Neural crest cell (in vitro differentiated cells): ENCODE data around the gene CASK. TPM values are rescaled to one million over a fixed set of nuclear protein-coding genes. Genes with fewer than 3 reads are reported as not detected.

Experiments
- DNase-seq: peaks from one replicate; pipeline ENCODE4 v3.0.0; 2021; ENCODE audit warnings: low read depth, mixed read lengths, low spot score
- H3K27ac Mint-ChIP-seq: one replicate; pipeline ENCODE4 v1.8.0; 2021; ENCODE audit warnings: mild to moderate bottlenecking, mixed read lengths; ENCODE audit not compliant: unreplicated experiment
- H3K27me3 Mint-ChIP-seq: 2 replicates; pipeline ENCODE4 v1.8.0; 2021; ENCODE audit warnings: low read depth, mild to moderate bottlenecking, mixed read lengths
- H3K36me3 Mint-ChIP-seq: 2 replicates; pipeline ENCODE4 v1.8.0; 2021; ENCODE audit warnings: low read depth, mild to moderate bottlenecking, mixed read lengths
- H3K4me1 Mint-ChIP-seq: 2 replicates; pipeline ENCODE4 v1.8.0; 2021; ENCODE audit warnings: mixed read lengths
- H3K4me3 Mint-ChIP-seq: one replicate; pipeline ENCODE4 v1.8.0; 2021; ENCODE audit warnings: mild to moderate bottlenecking, mixed read lengths
- H3K9me3 Mint-ChIP-seq: 2 replicates; pipeline ENCODE4 v1.8.0; 2021; ENCODE audit warnings: mixed read lengths
- total RNA-seq: library from RNA; stranded (reverse); gene quantifications from 2 replicates; pipeline ENCODE4 v1.2.1, GENCODE V29; 2021
- TF ChIP-seq, protein P1 (sequence below): fragments of 200-600 bp; sonication (generic); conservative IDR thresholded peaks from 2 replicates; pipeline ENCODE4 v1.5.0; 2021; ENCODE audit warnings: antibody characterized with exemption, mild to moderate bottlenecking

Gene CASK
- total RNA-seq, 1 donor from 2014 or later = 57.8 TPM

DNA sequence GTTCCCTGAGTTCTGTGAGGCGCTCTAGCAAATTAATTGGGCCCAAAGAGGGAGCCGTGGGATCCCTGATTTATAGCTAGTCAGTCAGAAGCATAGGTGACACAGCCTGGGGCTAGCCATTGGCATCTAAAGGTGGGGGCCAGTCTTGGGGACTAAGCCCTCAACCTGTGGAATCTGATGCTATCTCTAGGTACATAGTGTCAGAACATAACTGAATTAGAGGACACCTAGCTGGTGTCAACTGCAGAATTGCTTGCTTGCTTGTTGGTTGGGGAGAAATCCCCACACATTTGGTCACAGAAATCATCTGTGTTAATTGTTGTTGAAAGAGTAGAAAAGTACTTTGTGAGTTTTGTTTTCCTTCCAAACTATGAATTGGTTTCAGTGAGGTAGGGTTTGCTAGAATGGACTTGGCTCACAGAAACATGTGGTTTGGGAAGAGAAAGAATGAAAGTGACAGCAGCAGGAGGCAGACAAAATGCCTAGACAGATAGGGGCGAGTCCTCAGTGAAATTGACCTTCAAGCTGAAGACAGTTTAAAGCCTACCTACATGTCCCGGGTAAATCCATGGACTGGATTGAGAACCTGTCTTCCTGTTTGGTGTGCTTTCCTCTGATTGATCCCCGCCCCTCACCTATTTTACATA, 212.2 kb downstream of the CASK start:
- Mint-ChIP-seq H3K9me3 (no peaks in the 10 kb centered on the region), H3K27ac (no peak overlapping the region), H3K27me3 (no peaks in the 10 kb centered on the region), H3K36me3 (peaks cover 12% of the 10 kb centered on the region), H3K4me3 (no peak overlapping the region), H3K4me1 (peaks cover 5% of the 10 kb centered on the region)
- TF ChIP-seq, protein P1, sequence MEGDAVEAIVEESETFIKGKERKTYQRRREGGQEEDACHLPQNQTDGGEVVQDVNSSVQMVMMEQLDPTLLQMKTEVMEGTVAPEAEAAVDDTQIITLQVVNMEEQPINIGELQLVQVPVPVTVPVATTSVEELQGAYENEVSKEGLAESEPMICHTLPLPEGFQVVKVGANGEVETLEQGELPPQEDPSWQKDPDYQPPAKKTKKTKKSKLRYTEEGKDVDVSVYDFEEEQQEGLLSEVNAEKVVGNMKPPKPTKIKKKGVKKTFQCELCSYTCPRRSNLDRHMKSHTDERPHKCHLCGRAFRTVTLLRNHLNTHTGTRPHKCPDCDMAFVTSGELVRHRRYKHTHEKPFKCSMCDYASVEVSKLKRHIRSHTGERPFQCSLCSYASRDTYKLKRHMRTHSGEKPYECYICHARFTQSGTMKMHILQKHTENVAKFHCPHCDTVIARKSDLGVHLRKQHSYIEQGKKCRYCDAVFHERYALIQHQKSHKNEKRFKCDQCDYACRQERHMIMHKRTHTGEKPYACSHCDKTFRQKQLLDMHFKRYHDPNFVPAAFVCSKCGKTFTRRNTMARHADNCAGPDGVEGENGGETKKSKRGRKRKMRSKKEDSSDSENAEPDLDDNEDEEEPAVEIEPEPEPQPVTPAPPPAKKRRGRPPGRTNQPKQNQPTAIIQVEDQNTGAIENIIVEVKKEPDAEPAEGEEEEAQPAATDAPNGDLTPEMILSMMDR = no peak
- DNase-seq = no peak

DNA sequence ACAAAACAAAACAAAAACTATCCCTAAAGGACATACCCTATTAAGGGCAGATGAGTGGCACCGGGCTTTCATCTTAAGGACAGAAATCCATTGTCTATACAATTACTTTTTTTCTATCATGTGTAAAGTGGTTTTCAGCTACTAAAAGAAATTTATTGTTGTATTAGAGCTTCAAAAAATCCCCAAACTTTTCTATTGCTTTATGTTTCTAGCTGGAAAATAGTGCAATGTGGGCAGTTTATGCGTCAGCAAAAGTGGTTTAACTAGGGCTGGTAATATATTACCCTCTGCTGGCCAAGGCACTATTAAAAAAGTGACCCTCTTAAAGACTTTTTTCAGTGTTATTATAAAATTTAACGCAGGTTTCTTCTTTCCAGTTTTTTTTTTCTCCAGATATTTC, 214.9 kb downstream of the CASK start:
- H3K4me3 Mint-ChIP-seq = no peak overlapping the region
- H3K27ac Mint-ChIP-seq = no peak overlapping the region
- H3K36me3 Mint-ChIP-seq = peaks cover 4% of the 10 kb centered on the region
- DNase-seq = no peak
- TF ChIP-seq, protein P1 = no peak
- no peaks in the 10 kb centered on the region for H3K9me3 Mint-ChIP-seq
- H3K27me3 Mint-ChIP-seq = no peaks in the 10 kb centered on the region
- peaks cover 12% of the 10 kb centered on the region for H3K4me1 Mint-ChIP-seq

DNA sequence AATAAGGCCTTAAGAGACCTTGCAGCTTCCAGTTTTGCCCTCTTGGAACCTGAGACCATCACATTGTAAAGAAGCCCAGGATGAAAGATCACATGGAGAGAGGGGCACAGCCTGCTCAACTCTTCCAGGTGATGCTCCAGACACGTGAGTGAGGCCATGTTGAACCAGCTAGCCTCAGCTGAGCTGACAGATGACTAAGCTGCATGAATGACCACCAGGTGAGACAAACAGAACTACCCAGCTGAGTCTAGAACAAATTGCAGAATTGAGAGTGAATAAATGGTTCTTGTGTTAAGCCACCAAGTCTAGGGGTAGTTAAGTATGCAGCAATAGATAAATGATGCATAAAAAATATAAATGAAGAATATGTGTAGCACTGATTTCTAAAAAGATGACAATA, 216.1 kb downstream of the CASK start:
- peaks cover 2% of the 10 kb centered on the region for H3K36me3 Mint-ChIP-seq
- DNase-seq = no peak
- TF ChIP-seq, protein P1 = no peak
- peaks cover 12% of the 10 kb centered on the region for H3K4me1 Mint-ChIP-seq
- no peaks in the 10 kb centered on the region for H3K9me3 Mint-ChIP-seq
- no peak overlapping the region for H3K4me3 Mint-ChIP-seq
- no peak overlapping the region for H3K27ac Mint-ChIP-seq
- H3K27me3 Mint-ChIP-seq = no peaks in the 10 kb centered on the region

DNA sequence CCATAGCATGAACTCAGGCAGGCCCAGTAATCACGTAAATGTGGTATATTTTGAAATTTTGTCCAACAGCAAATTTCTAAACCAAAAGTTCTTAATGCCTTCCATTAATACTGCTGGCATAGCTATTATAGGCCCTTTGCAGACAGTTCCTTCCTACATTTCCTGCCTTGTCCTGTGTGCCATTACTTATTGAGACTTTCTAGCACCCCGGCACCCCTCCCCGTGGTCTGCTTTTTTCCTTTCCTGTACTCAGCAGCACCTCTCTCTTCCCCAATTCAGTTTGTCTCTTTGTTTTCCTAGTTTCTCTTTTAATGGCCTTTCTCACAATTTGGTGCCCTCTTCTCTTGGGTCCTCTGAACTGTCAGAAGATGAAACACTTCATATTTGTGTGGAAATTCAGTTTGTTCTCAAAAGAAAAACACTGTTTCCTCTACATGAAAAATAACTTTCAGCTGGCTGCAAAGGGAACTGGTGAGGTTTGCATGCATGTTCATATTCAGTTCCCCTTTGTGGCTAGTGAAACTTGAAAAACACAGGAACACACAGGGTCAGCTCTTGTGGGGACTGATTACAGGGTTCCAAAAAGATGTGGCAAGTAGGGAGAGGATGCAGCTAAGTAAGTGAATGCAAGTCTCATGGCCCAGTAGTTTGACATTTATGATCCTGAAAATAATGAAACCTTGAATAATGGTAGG, 217.5 kb downstream of the CASK start:
- H3K27me3 Mint-ChIP-seq = no peaks in the 10 kb centered on the region
- TF ChIP-seq, protein P1 = no peak
- H3K36me3 Mint-ChIP-seq = peaks cover 2% of the 10 kb centered on the region
- no peak overlapping the region for H3K4me3 Mint-ChIP-seq
- H3K4me1 Mint-ChIP-seq = peaks cover 12% of the 10 kb centered on the region
- DNase-seq = no peak
- no peak overlapping the region for H3K27ac Mint-ChIP-seq
- H3K9me3 Mint-ChIP-seq = no peaks in the 10 kb centered on the region

DNA sequence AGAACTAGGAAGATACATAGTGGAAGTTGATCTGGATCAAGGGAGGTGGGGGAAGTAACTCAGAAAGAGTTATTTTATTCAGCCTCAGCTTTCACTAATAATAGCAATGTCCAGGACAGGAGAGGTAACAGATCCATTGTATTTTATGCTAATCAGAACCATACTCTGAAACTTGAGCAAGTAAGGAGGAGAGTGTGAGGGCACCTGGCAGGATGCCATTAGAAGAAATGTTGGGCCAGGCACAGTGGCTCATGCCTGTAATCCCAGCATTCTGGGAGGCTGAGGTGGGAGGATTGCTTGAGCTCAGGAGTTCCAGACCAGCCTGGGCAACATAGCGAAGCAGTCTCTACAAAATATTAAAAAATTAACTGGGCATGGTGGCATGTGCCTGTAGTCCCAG, 218.3 kb downstream of the CASK start:
- Mint-ChIP-seq H3K36me3 (peaks cover 2% of the 10 kb centered on the region), H3K4me3 (no peak overlapping the region), H3K4me1 (peaks cover 12% of the 10 kb centered on the region), H3K9me3 (no peaks in the 10 kb centered on the region), H3K27me3 (no peaks in the 10 kb centered on the region), H3K27ac (no peak overlapping the region)
- no peak for DNase-seq
- TF ChIP-seq, protein P1 = no peak
